A549 (cell line): ENCODE measurements around the gene RILPL1. TPM values are rescaled to one million over a fixed set of nuclear protein-coding genes. Genes with fewer than 3 reads are reported as not detected.

Experiments used
- ATAC-seq, 2 experiments: fragments of 200-7000 bp in 1 of 2; fragments of >200 bp in 1 of 2; cut with Nextera tagmentation in 1 of 2; cut with Tn5 transposase in 1 of 2; 3 replicates each; pipeline versions ENCODE4 v1.8.0 to v1.9.1; 2018 to 2020; ENCODE audit warnings: mild to moderate bottlenecking in 1 of 2, moderate library complexity in 1 of 2
- CTCF ChIA-PET: fragments of 300-600 bp; sonication (Branson Sonifier 250); formaldehyde crosslinking; extraction: SDS; loops from one replicate; lab custom pipeline; 2021; ENCODE audit warnings: antibody characterized with exemption, inconsistent platforms; lab: Yijun Ruan, JAX
- POLR2A ChIA-PET: fragments of 350-600 bp; formaldehyde crosslinking; extraction: SDS; loops from one replicate; lab custom pipeline; 2021; ENCODE audit warnings: antibody characterized with exemption, inconsistent platforms; lab: Yijun Ruan, JAX
- DNase-seq, 2 experiments: peaks; one replicate each; pipeline versions ENCODE4 v3.0.0 to v3.0.0-alpha.2; 2011 to 2016; ENCODE audit warnings: low read depth in 1 of 2, low spot score in 1 of 2
- FAIRE-seq: peaks from 2 replicates; lab custom pipeline; 2011; peaks lifted over from hg19 to GRCh38; lab: Jason Lieb, UNC
- H3K27ac ChIP-seq, 2 experiments: fragments of >200 bp; sonication (Bioruptor Twin); formaldehyde crosslinking; 3 replicates each; pipeline ENCODE4 v1.5.1; 2016 to 2017
- H3K4me1 ChIP-seq: fragments of >200 bp; sonication (Bioruptor Twin); formaldehyde crosslinking; 3 replicates; pipeline ENCODE4 v1.6.1; 2016
- H3K4me2 ChIP-seq: fragments of >200 bp; sonication (Bioruptor Twin); formaldehyde crosslinking; 3 replicates; pipeline ENCODE4 v1.6.1; 2016
- H3K4me3 ChIP-seq: fragments of >200 bp; sonication (Bioruptor Twin); formaldehyde crosslinking; 3 replicates; pipeline ENCODE4 v1.5.1; 2016
- H3K9me3 ChIP-seq: fragments of >200 bp; sonication (Bioruptor Twin); formaldehyde crosslinking; 3 replicates; pipeline ENCODE4 v1.6.1; 2016
- BHLHE40 ChIP-seq: IDR thresholded peaks from 2 replicates; pipeline ENCODE4 v1.6.1; 2012; ENCODE audit warnings: low read depth, low read length, inconsistent platforms
- CBX2 ChIP-seq: fragments of 200-600 bp; sonication (generic); IDR thresholded peaks from 2 replicates; pipeline ENCODE4 v1.6.1; 2016; ENCODE audit warnings: low read depth, mild to moderate bottlenecking, borderline replicate concordance
- CBX8 ChIP-seq: fragments of 200-600 bp; sonication (generic); IDR thresholded peaks from 2 replicates; pipeline ENCODE4 v1.6.1; 2016
- CHD4 ChIP-seq: fragments of 200-600 bp; sonication (generic); IDR thresholded peaks from 2 replicates; pipeline ENCODE4 v1.6.1; 2016; ENCODE audit warnings: antibody characterized with exemption, mild to moderate bottlenecking, borderline replicate concordance
- ELK1 ChIP-seq: fragments of 150-350 bp; IDR thresholded peaks from 2 replicates; pipeline ENCODE4 v1.6.1; 2014; ENCODE audit warnings: low read depth, mild to moderate bottlenecking, low read length
- EP300 ChIP-seq, 2 experiments: fragments of >200 bp; sonication (Bioruptor Twin); formaldehyde crosslinking; IDR thresholded peaks; 2 replicates in 1 of 2; 3 replicates in 1 of 2; pipeline ENCODE4 v1.6.1; 2016 to 2017
- ESRRA ChIP-seq: fragments of 150-350 bp; IDR thresholded peaks from 2 replicates; pipeline ENCODE4 v1.6.1; 2014; ENCODE audit warnings: mild to moderate bottlenecking, low read length, borderline replicate concordance
- FOXS1 ChIP-seq: fragments of 250-450 bp; sonication (Bioruptor Pico); IDR thresholded peaks from 2 replicates; pipeline ENCODE4 v1.5.0; 2020; ENCODE audit warnings: mild to moderate bottlenecking, moderate library complexity
- HES2 ChIP-seq: fragments of >200 bp; sonication (Bioruptor Twin); formaldehyde crosslinking; IDR thresholded peaks from 2 replicates; pipeline ENCODE4 v1.6.1; 2016
- HEYL ChIP-seq: fragments of 250-450 bp; sonication (Bioruptor Pico); IDR thresholded peaks from 2 replicates; pipeline ENCODE4 v1.8.0; 2021; ENCODE audit warnings: mild to moderate bottlenecking, moderate library complexity
- HOXB5 ChIP-seq: fragments of 250-450 bp; sonication (Bioruptor Pico); IDR thresholded peaks from 2 replicates; pipeline ENCODE4 v1.5.0; 2020; ENCODE audit warnings: mild to moderate bottlenecking, moderate library complexity
- KDM5A ChIP-seq: fragments of 200-600 bp; sonication (generic); IDR thresholded peaks from 2 replicates; pipeline ENCODE4 v1.6.1; 2016; ENCODE audit warnings: antibody characterized with exemption, mild to moderate bottlenecking
- MAZ ChIP-seq: fragments of 150-350 bp; IDR thresholded peaks from 2 replicates; pipeline ENCODE4 v1.6.1; 2014; ENCODE audit warnings: antibody characterized with exemption, low read depth, low read length, borderline replicate concordance
- NPAS2 ChIP-seq: fragments of 250-450 bp; sonication (Bioruptor Pico); IDR thresholded peaks from 2 replicates; pipeline ENCODE4 v1.8.0; 2022; ENCODE audit warnings: mild to moderate bottlenecking, moderate library complexity, borderline replicate concordance
- NR3C1 ChIP-seq: fragments of >200 bp; sonication (Bioruptor Twin); formaldehyde crosslinking; IDR thresholded peaks from 3 replicates; pipeline ENCODE4 v1.6.1; 2017
- POLR2A ChIP-seq: IDR thresholded peaks from 2 replicates; pipeline ENCODE4 v1.6.1; 2012; ENCODE audit warnings: mild to moderate bottlenecking, low read length
- RARB ChIP-seq: fragments of 250-450 bp; sonication (Bioruptor Pico); IDR thresholded peaks from 2 replicates; pipeline ENCODE4 v1.8.0; 2021; ENCODE audit warnings: mild to moderate bottlenecking, moderate library complexity
- RCOR1 ChIP-seq: fragments of 150-350 bp; IDR thresholded peaks from 2 replicates; pipeline ENCODE4 v1.6.1; 2014; ENCODE audit warnings: antibody characterized with exemption, low read length, low read depth
- RFX5 ChIP-seq: fragments of 450-650 bp; IDR thresholded peaks from 2 replicates; pipeline ENCODE4 v1.7.1; 2014; ENCODE audit warnings: antibody characterized with exemption, mild to moderate bottlenecking, moderate library complexity
- USF2 ChIP-seq: fragments of 450-650 bp; IDR thresholded peaks from 2 replicates; pipeline ENCODE4 v1.6.1; 2014; ENCODE audit warnings: antibody characterized with exemption
- ZC3H11A ChIP-seq: fragments of 450-650 bp; IDR thresholded peaks from 2 replicates; pipeline ENCODE4 v1.6.1; 2014; ENCODE audit warnings: antibody characterized with exemption, mild to moderate bottlenecking
- ZSCAN20 ChIP-seq: fragments of 250-450 bp; sonication (Bioruptor Pico); IDR thresholded peaks from 2 replicates; pipeline ENCODE4 v1.8.0; 2022; ENCODE audit warnings: mild to moderate bottlenecking, moderate library complexity
- WGBS: methylation state at CpG from one replicate; pipeline ENCODE4 v1.1.6; 2017; ENCODE audit errors: missing lambda C conversion rate; 5-methylcytosine and 5-hydroxymethylcytosine counted together
- polyA plus RNA-seq, 4 experiments: library from polyadenylated mRNA; depleted of rRNA in 3 of 4; stranded (reverse); fragments of >200 nt; fragmentation: RNase III in 1 of 4; extraction: RNeasy Plus Mini Kit Qiagen cat#74134 plus additional on column Dnase treatment in 1 of 4; gene quantifications; 2 replicates in 3 of 4; 3 replicates in 1 of 4; pipeline ENCODE4 v1.2.3, GENCODE V29; 2011 to 2017

RILPL1 gene
- polyA plus RNA-seq, 2 of the 4 experiments (the other 2 are of a cell fraction): 8.0 to 14.2 TPM

- WGBS: 69% methylated on average over 7 of the region's 7 CpGs
- no peak overlapping the region for H3K27ac ChIP-seq
- TF ChIP-seq CBX8: no peak
- no peak for TF ChIP-seq POLR2A
- no peak for TF ChIP-seq HOXB5 (CRISPR knock-in tag)
- no peak for TF ChIP-seq MAZ
- no peak for TF ChIP-seq ZSCAN20
- no peak for TF ChIP-seq BHLHE40
- no peak for TF ChIP-seq NR3C1
- TF ChIP-seq RFX5: no peak
- TF ChIP-seq ELK1: no peak
- TF ChIP-seq CBX2: no peak
- no peak for TF ChIP-seq NPAS2 (CRISPR knock-in tag)
- no peak for TF ChIP-seq HES2
- TF ChIP-seq HEYL (CRISPR knock-in tag): no peak
- TF ChIP-seq ZC3H11A: no peak
- TF ChIP-seq KDM5A: no peak
Measured at GRCh38 chr12:123526542-123527080, 6.9 kb downstream of the RILPL1 start.

GRCh38 chr12:123524378-123524777 lies 9.1 kb downstream of the RILPL1 start:
- FAIRE-seq (no peak), DNase-seq (no peak), ATAC-seq (no peak)
- TF ChIP-seq USF2 (no peak), KDM5A (no peak), FOXS1 (CRISPR knock-in tag) (no peak), CHD4 (no peak), CBX8 (no peak), RCOR1 (no peak), ESRRA (no peak), NPAS2 (CRISPR knock-in tag) (no peak)
- no peak overlapping the region for H3K4me3 ChIP-seq
- no peaks in the 10 kb centered on the region for H3K9me3 ChIP-seq
- H3K27ac ChIP-seq: no peak overlapping the region
- POLR2A ChIA-PET: no interaction called here
- WGBS: 93% methylated on average over 7 of the region's 7 CpGs
- CTCF ChIA-PET: interaction anchor here (1.0 kb wide), 1 partner anchor 57 kb away, joined by 3 read pairs; no protein-coding TSS in a partner anchor
- H3K4me2 ChIP-seq: no peak overlapping the region
- H3K4me1 ChIP-seq: peaks cover 7% of the 10 kb centered on the region

More at GRCh38 chr12:123526542-123527080, 6.9 kb downstream of the RILPL1 start:
- H3K4me1 ChIP-seq: peaks cover 7% of the 10 kb centered on the region; the same call in 1 of the 3 replicates
- ChIA-PET POLR2A (no interaction called here), CTCF (no interaction called here)
- FAIRE-seq (no peak), DNase-seq (no peak), ATAC-seq (no peak)
- H3K4me3 ChIP-seq: no peak overlapping the region
- H3K4me2 ChIP-seq: no peak overlapping the region
- H3K9me3 ChIP-seq: no peaks in the 10 kb centered on the region

- FAIRE-seq (no peak), ATAC-seq (no peak), DNase-seq (no peak)
- Histone ChIP-seq H3K4me3 (no peak overlapping the region), H3K27ac (no peak overlapping the region), H3K9me3 (no peaks in the 10 kb centered on the region), H3K4me1 (peaks cover 13% of the 10 kb centered on the region), H3K4me2 (no peak overlapping the region)
- TF ChIP-seq EP300 (IDR thresholded peaks at IDR 0.05): no peak
- no peak for TF ChIP-seq KDM5A
- TF ChIP-seq ESRRA: no peak
- TF ChIP-seq RARB: no peak
- WGBS: 90% methylated on average over 10 of the region's 10 CpGs
- ChIA-PET CTCF (interaction anchor here (1.0 kb wide), 1 partner anchor 58 kb away, joined by 3 read pairs; no protein-coding TSS in a partner anchor), POLR2A (no interaction called here)
Measured at GRCh38 chr12:123523518-123523917, 10.0 kb downstream of the RILPL1 start.
